Chondrocyte (in vitro differentiated cells): ENCODE results near the gene PI4KA. TPM values are rescaled to one million over a fixed set of nuclear protein-coding genes. Genes with fewer than 3 reads are reported as not detected.

Experiments used
- DNase-seq: peaks from one replicate; pipeline ENCODE4 v3.0.0; 2021; ENCODE audit warnings: mixed read lengths, low spot score
- H3K27ac Mint-ChIP-seq: one replicate; pipeline ENCODE4 v1.8.0; 2021; ENCODE audit warnings: mild to moderate bottlenecking, moderate library complexity, mixed read lengths; ENCODE audit not compliant: unreplicated experiment
- H3K27me3 Mint-ChIP-seq: 2 replicates; pipeline ENCODE4 v1.8.0; 2021; ENCODE audit warnings: low read depth, mixed read lengths
- H3K36me3 Mint-ChIP-seq: 2 replicates; pipeline ENCODE4 v1.8.0; 2021; ENCODE audit warnings: low read depth, mixed read lengths
- H3K4me1 Mint-ChIP-seq: 2 replicates; pipeline ENCODE4 v1.8.0; 2021; ENCODE audit warnings: low read depth, mild to moderate bottlenecking, mixed read lengths
- H3K4me3 Mint-ChIP-seq: one replicate; pipeline ENCODE4 v1.8.0; 2021; ENCODE audit warnings: mild to moderate bottlenecking, moderate library complexity, mixed read lengths; ENCODE audit not compliant: unreplicated experiment
- H3K9me3 Mint-ChIP-seq: 2 replicates; pipeline ENCODE4 v1.8.0; 2021; ENCODE audit warnings: low read depth, mixed read lengths
- total RNA-seq: library from RNA; stranded (reverse); gene quantifications from 3 replicates; pipeline ENCODE4 v1.2.1, GENCODE V29; 2021
- TF ChIP-seq, protein P1 (sequence below): fragments of 200-600 bp; sonication (generic); IDR thresholded peaks from 2 replicates; pipeline ENCODE4 v1.5.0; 2021; ENCODE audit warnings: antibody characterized with exemption, mild to moderate bottlenecking, moderate library complexity

The PI4KA gene
- total RNA-seq, 1 donor from 2014 or later, result 68.3 TPM

GRCh38 chr22:20785415-20785814 is 73.2 kb downstream of the PI4KA start:
- H3K4me3 Mint-ChIP-seq, result no peak overlapping the region
- H3K36me3 Mint-ChIP-seq, result peaks cover 11% of the 10 kb centered on the region
- no peak for DNase-seq
- TF ChIP-seq, protein P1, sequence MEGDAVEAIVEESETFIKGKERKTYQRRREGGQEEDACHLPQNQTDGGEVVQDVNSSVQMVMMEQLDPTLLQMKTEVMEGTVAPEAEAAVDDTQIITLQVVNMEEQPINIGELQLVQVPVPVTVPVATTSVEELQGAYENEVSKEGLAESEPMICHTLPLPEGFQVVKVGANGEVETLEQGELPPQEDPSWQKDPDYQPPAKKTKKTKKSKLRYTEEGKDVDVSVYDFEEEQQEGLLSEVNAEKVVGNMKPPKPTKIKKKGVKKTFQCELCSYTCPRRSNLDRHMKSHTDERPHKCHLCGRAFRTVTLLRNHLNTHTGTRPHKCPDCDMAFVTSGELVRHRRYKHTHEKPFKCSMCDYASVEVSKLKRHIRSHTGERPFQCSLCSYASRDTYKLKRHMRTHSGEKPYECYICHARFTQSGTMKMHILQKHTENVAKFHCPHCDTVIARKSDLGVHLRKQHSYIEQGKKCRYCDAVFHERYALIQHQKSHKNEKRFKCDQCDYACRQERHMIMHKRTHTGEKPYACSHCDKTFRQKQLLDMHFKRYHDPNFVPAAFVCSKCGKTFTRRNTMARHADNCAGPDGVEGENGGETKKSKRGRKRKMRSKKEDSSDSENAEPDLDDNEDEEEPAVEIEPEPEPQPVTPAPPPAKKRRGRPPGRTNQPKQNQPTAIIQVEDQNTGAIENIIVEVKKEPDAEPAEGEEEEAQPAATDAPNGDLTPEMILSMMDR, result no peak
- H3K27me3 Mint-ChIP-seq, result no peaks in the 10 kb centered on the region
- H3K4me1 Mint-ChIP-seq, result peaks cover 6% of the 10 kb centered on the region
- H3K27ac Mint-ChIP-seq, result no peak overlapping the region
- no peaks in the 10 kb centered on the region for H3K9me3 Mint-ChIP-seq

DNA sequence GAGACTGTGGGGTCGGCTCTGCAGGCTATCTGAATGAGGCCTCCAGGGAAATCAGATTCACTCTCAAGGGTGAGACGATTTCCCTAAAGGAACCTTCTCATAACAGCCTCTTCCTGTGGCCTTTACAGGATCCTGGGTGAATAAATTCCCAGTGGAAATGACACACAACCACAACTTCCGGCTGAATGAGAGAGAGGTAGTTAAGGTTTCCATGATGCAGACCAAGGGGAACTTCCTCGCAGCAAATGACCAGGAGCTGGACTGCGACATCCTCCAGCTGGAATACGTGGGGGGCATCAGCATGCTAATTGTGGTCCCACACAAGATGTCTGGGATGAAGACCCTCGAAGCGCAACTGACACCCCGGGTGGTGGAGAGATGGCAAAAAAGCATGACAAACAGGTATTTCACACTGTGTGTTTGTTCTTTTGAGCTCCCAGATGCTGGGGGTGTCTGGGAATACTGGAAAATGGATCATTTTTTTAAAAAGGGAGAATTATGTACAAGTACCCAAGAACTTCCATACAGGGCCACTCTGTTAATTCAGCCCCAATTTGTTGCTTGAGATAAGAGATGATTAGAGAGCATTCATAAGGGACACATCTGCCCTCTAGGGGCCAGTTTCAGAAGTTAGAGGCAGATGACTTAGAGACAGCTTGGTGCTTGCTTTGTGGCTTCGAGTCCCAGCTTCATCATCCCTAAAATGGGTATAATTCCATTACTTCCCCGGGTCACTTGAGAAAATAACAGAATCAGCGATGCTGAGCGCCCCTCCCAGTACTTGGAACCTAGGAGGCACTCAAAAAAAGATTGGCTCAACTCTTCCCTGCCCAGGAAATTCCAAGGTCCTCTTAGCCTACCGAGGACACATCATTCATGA is 74.5 kb downstream of the PI4KA start:
- DNase-seq, result peak; percentile 24
- Mint-ChIP-seq H3K9me3 (no peaks in the 10 kb centered on the region), H3K36me3 (peaks cover 17% of the 10 kb centered on the region), H3K27ac (peak overlapping the region; percentile 10), H3K27me3 (no peaks in the 10 kb centered on the region), H3K4me3 (no peak overlapping the region), H3K4me1 (peaks cover 6% of the 10 kb centered on the region)
- TF ChIP-seq, protein P1, result peak; percentile 83

- H3K27ac Mint-ChIP-seq, result no peak overlapping the region
- H3K4me1 Mint-ChIP-seq, result peaks cover 6% of the 10 kb centered on the region
- TF ChIP-seq, protein P1, result no peak
- no peaks in the 10 kb centered on the region for H3K27me3 Mint-ChIP-seq
- no peaks in the 10 kb centered on the region for H3K9me3 Mint-ChIP-seq
- DNase-seq, result peak; percentile 5
- H3K4me3 Mint-ChIP-seq, result no peak overlapping the region
- H3K36me3 Mint-ChIP-seq, result peaks cover 18% of the 10 kb centered on the region
Measured at GRCh38 chr22:20783300-20783673, 75.3 kb downstream of the PI4KA start.

DNA sequence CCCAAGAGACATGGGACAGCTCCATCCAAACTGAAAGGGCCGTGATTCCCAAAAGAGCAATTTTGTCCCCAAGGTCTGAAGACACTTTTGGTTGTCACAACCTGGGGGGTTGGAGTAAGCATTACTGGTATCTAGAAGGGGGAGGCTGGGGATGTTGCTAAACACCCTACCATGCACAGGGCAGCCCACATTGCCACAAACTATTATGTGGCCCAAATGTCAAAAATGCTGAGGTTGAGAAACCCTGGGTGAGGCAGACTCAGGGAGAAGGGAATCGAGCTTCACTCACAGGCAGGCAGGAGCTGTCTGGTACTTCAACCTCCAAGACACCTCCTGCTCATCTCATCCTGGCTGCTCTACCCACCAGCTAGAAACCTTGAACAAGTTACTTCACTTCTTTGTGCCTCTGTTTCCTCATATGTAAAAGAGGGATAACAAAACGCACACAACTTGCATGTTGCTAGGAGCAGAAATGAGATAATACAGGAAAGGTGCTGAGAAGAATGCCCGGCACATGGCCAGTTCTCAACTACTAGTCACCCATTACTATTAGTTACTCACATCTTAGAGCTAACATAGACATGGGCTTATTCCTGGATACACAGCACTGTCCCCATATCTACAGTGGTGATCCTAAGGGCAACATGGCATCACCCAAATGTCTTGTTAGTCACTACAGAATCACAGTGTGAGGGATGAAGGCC is 75.9 kb downstream of the PI4KA start:
- H3K9me3 Mint-ChIP-seq, result no peaks in the 10 kb centered on the region

GRCh38 chr22:20782083-20782482 is 76.5 kb downstream of the PI4KA start:
- Mint-ChIP-seq H3K4me1 (peaks cover 6% of the 10 kb centered on the region), H3K9me3 (no peaks in the 10 kb centered on the region), H3K36me3 (peaks cover 12% of the 10 kb centered on the region), H3K4me3 (no peak overlapping the region), H3K27me3 (no peaks in the 10 kb centered on the region), H3K27ac (no peak overlapping the region)
- TF ChIP-seq, protein P1, result no peak
- no peak for DNase-seq

More for the DNA sequence above, 75.9 kb downstream of the PI4KA start:
- no peak overlapping the region for H3K4me3 Mint-ChIP-seq
- no peak overlapping the region for H3K27ac Mint-ChIP-seq
- peak; percentile 2 for DNase-seq
- TF ChIP-seq, protein P1, result no peak
- peaks cover 14% of the 10 kb centered on the region for H3K36me3 Mint-ChIP-seq
- H3K4me1 Mint-ChIP-seq, result peaks cover 6% of the 10 kb centered on the region
- no peaks in the 10 kb centered on the region for H3K27me3 Mint-ChIP-seq
